Fibroblast of the aortic adventitia (primary cell): ENCODE data around the gene TRHDE. TPM values are rescaled to one million over a fixed set of nuclear protein-coding genes. Genes with fewer than 3 reads are reported as not detected.
"Not testable (repeated sequence)": the region's sequence is repeated elsewhere in the genome, so short reads cannot be mapped to it uniquely, and the experiment has no call there.

Source experiments
- DNase-seq: peaks from one replicate; pipeline ENCODE4 v3.0.0-alpha.2; 2010; ENCODE audit warnings: low read depth
- H3K4me3 ChIP-seq: 2 replicates; pipeline ENCODE4 v1.5.1; 2011; ENCODE audit warnings: low read depth, mild to moderate bottlenecking, control low read depth, low read length, moderate library complexity
- total RNA-seq: library from RNA; depleted of rRNA; stranded (reverse); fragments of >200 nt; gene quantifications from 2 replicates; pipeline ENCODE4 v1.2.3, GENCODE V29; 2012; ENCODE audit warnings: low replicate concordance
- TF ChIP-seq, protein P1 (sequence below): IDR thresholded peaks from 2 replicates; pipeline ENCODE4 v1.5.1; 2011; ENCODE audit warnings: mild to moderate bottlenecking, low read length, control low read depth, inconsistent platforms; ENCODE audit not compliant: insufficient read depth

Gene TRHDE
- total RNA-seq, 1 donor, result 10.0 TPM

DNA sequence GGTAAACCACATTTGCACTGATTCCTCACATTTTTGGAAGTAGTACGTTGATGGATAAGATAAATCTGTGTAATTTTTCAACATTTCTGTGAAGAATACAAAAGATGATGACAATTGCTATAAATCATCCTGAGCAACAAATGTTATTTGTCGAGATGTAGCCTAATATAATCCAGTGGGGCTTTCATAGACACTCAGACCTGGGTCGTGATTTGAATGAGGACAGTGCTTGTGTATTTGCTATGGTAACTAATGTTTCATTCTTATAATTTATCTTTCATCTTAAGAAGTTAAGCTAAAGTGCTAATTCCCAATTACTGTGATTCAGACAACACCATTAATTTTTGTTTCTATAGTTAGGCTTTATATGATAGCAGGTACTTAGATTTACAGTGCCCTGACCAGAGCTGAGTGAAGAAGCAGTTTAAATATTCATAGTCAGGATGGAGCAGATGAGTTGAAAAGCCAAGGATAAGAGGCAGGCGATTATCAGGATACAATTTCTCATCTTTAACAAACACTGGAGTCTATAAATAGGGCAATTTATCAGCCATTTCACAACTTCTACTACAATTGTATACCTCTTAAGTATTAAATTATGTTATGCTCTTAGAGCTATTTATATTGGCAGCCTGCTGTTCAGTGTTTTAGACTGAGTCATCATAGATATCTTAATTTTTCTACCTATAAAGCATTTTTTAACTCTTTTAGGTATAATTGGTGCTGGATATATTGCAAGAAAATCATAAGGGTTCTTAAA, 359.9 kb downstream of the TRHDE start:
- no peak overlapping the region for H3K4me3 ChIP-seq
- TF ChIP-seq, protein P1, sequence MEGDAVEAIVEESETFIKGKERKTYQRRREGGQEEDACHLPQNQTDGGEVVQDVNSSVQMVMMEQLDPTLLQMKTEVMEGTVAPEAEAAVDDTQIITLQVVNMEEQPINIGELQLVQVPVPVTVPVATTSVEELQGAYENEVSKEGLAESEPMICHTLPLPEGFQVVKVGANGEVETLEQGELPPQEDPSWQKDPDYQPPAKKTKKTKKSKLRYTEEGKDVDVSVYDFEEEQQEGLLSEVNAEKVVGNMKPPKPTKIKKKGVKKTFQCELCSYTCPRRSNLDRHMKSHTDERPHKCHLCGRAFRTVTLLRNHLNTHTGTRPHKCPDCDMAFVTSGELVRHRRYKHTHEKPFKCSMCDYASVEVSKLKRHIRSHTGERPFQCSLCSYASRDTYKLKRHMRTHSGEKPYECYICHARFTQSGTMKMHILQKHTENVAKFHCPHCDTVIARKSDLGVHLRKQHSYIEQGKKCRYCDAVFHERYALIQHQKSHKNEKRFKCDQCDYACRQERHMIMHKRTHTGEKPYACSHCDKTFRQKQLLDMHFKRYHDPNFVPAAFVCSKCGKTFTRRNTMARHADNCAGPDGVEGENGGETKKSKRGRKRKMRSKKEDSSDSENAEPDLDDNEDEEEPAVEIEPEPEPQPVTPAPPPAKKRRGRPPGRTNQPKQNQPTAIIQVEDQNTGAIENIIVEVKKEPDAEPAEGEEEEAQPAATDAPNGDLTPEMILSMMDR, result no peak
- no peak for DNase-seq

DNA sequence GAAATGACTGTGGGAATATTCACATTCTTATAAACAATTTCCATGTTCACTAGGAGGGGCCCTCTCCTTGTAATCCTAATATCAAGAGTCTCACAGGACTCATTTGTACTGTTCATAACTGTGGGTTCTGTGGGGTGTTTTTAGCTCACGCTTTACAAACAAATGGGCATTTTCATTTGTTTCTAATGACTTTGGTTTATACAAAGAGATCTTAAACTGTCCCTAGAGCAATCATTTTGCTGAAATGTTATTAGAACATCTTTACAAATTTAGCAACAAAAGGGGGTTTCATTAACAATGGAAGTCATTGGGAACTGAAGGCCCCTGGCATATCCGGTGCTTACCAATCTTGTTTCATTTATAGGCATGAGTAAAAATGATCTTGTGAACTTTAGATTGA, 370.5 kb downstream of the TRHDE start:
- H3K4me3 ChIP-seq, result no peak overlapping the region
- DNase-seq, result no peak
- TF ChIP-seq, protein P1, result no peak

DNA sequence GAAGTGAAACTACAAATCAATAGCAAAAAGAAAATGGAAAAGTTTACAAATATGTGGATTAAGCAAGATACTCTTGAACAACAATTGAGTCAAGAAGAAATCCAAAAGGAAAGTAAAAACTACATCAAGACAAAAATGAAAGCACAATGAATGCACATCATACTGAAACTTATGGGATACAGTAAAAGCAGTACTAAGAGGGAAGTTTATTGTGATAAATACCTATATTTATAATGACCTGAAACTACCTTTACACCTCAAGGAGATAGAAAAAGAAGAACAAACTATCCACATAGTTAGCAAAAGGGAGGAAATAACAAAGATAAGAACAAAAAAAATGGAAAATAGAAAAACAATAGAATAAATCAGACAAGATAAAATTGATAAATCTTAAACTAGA, 375.0 kb downstream of the TRHDE start:
- no peak for DNase-seq
- TF ChIP-seq, protein P1, result no peak

DNA sequence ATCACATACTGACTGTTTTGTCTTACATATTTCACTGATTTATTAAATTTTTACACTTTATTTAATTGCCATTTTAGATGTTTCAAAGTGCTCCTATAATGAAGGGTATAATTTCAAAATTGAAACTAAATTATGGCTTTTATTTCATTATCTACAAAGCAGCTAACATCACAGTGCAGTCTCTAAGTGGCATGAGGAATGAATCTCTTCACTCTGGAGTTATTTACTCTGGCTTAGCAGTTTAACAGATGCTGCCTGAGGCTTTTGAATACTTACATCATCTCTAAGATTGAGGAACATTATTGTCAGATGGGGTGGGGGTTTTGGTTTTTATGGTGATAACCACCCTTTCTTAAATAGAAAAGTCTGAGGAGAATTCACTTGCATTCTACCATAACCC, 386.4 kb downstream of the TRHDE start:
- no peak overlapping the region for H3K4me3 ChIP-seq
- DNase-seq, result no peak
- TF ChIP-seq, protein P1, result no peak

More for the DNA sequence above, 375.0 kb downstream of the TRHDE start:
- no peak overlapping the region for H3K4me3 ChIP-seq

DNA sequence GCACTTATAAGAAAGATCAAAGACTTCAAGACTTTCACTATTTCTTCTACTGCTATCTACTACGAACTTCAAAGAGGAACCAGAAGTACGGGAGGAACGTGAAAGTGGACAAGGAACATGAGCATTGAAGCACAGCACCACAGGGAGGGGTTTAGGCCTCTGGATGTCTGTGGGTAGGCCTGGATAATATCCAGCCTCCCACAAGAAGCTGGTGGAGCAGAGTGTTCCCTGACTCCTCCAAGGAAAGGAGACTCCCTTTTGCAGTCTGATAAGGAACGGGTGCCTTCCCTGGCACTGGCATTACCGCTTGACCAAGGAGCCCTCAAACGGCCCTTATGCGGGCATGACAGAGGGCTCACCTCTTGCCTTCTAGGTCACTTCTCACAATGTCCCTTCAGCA, 388.0 kb downstream of the TRHDE start:
- DNase-seq, H3K4me3 ChIP-seq: not testable (repeated sequence)

DNA sequence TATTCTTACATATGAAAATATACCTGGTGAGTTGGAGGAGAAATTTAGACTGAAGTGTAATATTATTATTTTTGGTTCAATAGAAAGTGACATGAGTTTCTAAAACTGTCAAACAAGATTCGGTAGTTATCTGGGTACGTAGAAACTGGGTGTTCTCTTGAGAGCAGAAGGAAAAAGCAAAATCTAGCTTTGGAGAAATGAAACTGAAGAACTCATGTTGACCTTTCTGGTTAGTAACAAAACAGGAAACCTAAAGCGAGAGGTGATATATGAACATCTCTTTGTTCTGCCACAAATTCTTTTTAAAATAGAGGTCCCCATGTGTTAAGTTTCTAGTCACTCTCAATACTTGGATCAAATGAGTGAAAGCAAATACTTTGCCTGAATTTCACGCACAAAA, 401.7 kb downstream of the TRHDE start:
- TF ChIP-seq, protein P1, result no peak
- H3K4me3 ChIP-seq, result no peak overlapping the region
- no peak for DNase-seq

DNA sequence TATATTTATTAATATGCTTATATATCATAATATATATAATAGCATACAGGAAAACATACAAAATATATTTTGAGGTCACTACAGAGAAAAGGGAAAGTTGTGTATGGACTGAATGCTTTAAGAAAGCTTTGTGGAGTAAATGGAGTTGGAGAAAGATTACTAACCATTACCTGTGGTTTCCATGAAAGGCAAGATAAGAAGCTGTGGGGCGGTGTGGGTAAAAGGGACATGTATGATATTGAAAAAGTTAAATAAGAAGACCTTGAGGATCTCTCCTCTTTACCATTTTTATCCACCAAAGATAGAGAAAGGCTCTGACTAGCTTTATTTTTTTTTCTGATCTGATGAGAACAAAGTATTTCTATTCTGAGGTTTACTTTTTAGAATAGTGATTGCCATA, 404.4 kb downstream of the TRHDE start:
- no peak overlapping the region for H3K4me3 ChIP-seq
- TF ChIP-seq, protein P1, result no peak
- no peak for DNase-seq
